Measurements from ENCODE around the gene CLDN6.

The CLDN6 gene

GRCh38 chr16:3028716-3029319, 10.8 kb upstream of the CLDN6 start:
- Histone ChIP-seq H3K4me3 (0 out of 2 replicates have a peak overlapping the region, but pooled peaks have one; percentile 25), H4K20me1 (peaks cover 80% of the 10 kb centered on the region), H3K4me2 (peak overlapping the region; percentile 69), H3K9me3 (no peaks in the 10 kb centered on the region), H3K9ac (no peak overlapping the region), H3K4me1 (peaks cover 45% of the 10 kb centered on the region), H3K27me3 (peaks cover 56% of the 10 kb centered on the region), H3K27ac (no peak overlapping the region), H3K36me3 (peaks cover 23% of the 10 kb centered on the region)
- TF ChIP-seq Cebpa-rat (IDR thresholded peaks at IDR 0.05): no peak

GRCh38 chr16:3027983-3028715, 10.2 kb upstream of the CLDN6 start:
- Histone ChIP-seq H3K36me3 (peaks cover 23% of the 10 kb centered on the region), H3K4me3 (0 out of 2 replicates have a peak overlapping the region, but pooled peaks have one; percentile 25), H4K20me1 (peaks cover 81% of the 10 kb centered on the region), H3K4me2 (peak overlapping the region; percentile 87), H3K27ac (peak overlapping the region; percentile 12; the same call in 1 of the 2 replicates), H3K4me1 (peaks cover 51% of the 10 kb centered on the region), H3K9ac (no peak overlapping the region), H3K27me3 (peaks cover 50% of the 10 kb centered on the region), H3K9me3 (no peaks in the 10 kb centered on the region)
- no peak for TF ChIP-seq Cebpa-rat (IDR thresholded peaks at IDR 0.05)

GRCh38 chr16:3027489-3027795, 9.5 kb upstream of the CLDN6 start:
- no peak overlapping the region for H3K4me3 ChIP-seq
- no peak overlapping the region for H3K9ac ChIP-seq
- TF ChIP-seq Cebpa-rat (IDR thresholded peaks at IDR 0.05): no peak
- H3K36me3 ChIP-seq: peaks cover 23% of the 10 kb centered on the region
- peaks cover 85% of the 10 kb centered on the region for H4K20me1 ChIP-seq
- H3K4me2 ChIP-seq: peak overlapping the region; percentile 87
- H3K27ac ChIP-seq: no peak overlapping the region
- H3K9me3 ChIP-seq: no peaks in the 10 kb centered on the region
- peaks cover 43% of the 10 kb centered on the region for H3K27me3 ChIP-seq
- H3K4me1 ChIP-seq: peaks cover 58% of the 10 kb centered on the region

GRCh38 chr16:3026609-3027488, 8.9 kb upstream of the CLDN6 start:
- Histone ChIP-seq H3K36me3 (peaks cover 23% of the 10 kb centered on the region), H3K27ac (no peak overlapping the region), H3K9ac (no peak overlapping the region), H3K4me3 (no peak overlapping the region), H3K4me1 (peaks cover 64% of the 10 kb centered on the region), H3K4me2 (peak overlapping the region; percentile 87), H3K9me3 (no peaks in the 10 kb centered on the region), H3K27me3 (peaks cover 37% of the 10 kb centered on the region), H4K20me1 (peaks cover 85% of the 10 kb centered on the region)
- no peak for TF ChIP-seq Cebpa-rat (IDR thresholded peaks at IDR 0.05)

- Histone ChIP-seq H4K20me1 (peaks cover 87% of the 10 kb centered on the region), H3K4me1 (peaks cover 72% of the 10 kb centered on the region), H3K9me3 (no peaks in the 10 kb centered on the region), H3K27me3 (peaks cover 37% of the 10 kb centered on the region), H3K36me3 (peaks cover 23% of the 10 kb centered on the region), H3K27ac (no peak overlapping the region), H3K4me3 (no peak overlapping the region), H3K9ac (no peak overlapping the region), H3K4me2 (no peak overlapping the region)
- TF ChIP-seq Cebpa-rat (IDR thresholded peaks at IDR 0.05): no peak
These were observed 8.0 kb upstream of the CLDN6 start for GRCh38 chr16:3026003-3026378.

- Histone ChIP-seq H3K4me1 (peaks cover 79% of the 10 kb centered on the region), H3K9me3 (no peaks in the 10 kb centered on the region), H3K36me3 (peaks cover 23% of the 10 kb centered on the region), H3K4me2 (peak overlapping the region; percentile 99), H3K27me3 (peaks cover 37% of the 10 kb centered on the region), H3K27ac (no peak overlapping the region), H3K9ac (no peak overlapping the region), H4K20me1 (peaks cover 80% of the 10 kb centered on the region), H3K4me3 (no peak overlapping the region)
- TF ChIP-seq Cebpa-rat (IDR thresholded peaks at IDR 0.05): no peak
These were observed 7.3 kb upstream of the CLDN6 start for GRCh38 chr16:3025032-3026002.

- H3K4me1 ChIP-seq: peaks cover 75% of the 10 kb centered on the region
- H3K9ac ChIP-seq: peak within 1 kb of the TSS; percentile 96
- peak within 1 kb of the TSS; percentile 99 for H3K4me2 ChIP-seq
- no peak for TF ChIP-seq Cebpa-rat (IDR thresholded peaks at IDR 0.05)
- peaks cover 26% of the 10 kb centered on the region for H3K27me3 ChIP-seq
- peak within 1 kb of the TSS; percentile 79 for H3K4me3 ChIP-seq
- H3K9me3 ChIP-seq: no peaks in the 10 kb centered on the region
- peaks cover 23% of the 10 kb centered on the region for H3K36me3 ChIP-seq
- H3K27ac ChIP-seq: peak within 1 kb of the TSS; percentile 99
- peaks cover 66% of the 10 kb centered on the region for H4K20me1 ChIP-seq
These were observed 5.9 kb upstream of the CLDN6 start, which contains the start of the genes HCFC1R1 and THOC6 for GRCh38 chr16:3023669-3024478. Gene HCFC1R1, minus strand, starts transcription at chr16:3023942. Its CDS starts 1 bp downstream, at chr16:3023941. Gene THOC6, plus strand, starts transcription at chr16:3024035. Its CDS starts 292 bp downstream, at chr16:3024327.

- Histone ChIP-seq H3K4me3 (peak overlapping the region; percentile 79), H3K27me3 (peaks cover 26% of the 10 kb centered on the region), H3K4me2 (peak overlapping the region; percentile 99), H4K20me1 (peaks cover 60% of the 10 kb centered on the region), H3K36me3 (peaks cover 23% of the 10 kb centered on the region), H3K9ac (peak overlapping the region; percentile 96), H3K4me1 (peaks cover 70% of the 10 kb centered on the region), H3K9me3 (no peaks in the 10 kb centered on the region), H3K27ac (peak overlapping the region; percentile 99)
- no peak for TF ChIP-seq Cebpa-rat (IDR thresholded peaks at IDR 0.05)
These were observed 5.4 kb upstream of the CLDN6 start for GRCh38 chr16:3023415-3023668.

All from BLaER1 (cell line).